DND-41 (cell line): ENCODE measurements around the gene NKX1-2.

Experiments used
- CTCF ChIP-seq: IDR thresholded peaks from 2 replicates; pipeline ENCODE4 v1.5.1; 2012; ENCODE audit warnings: borderline replicate concordance, low read length, moderate library complexity, mild to moderate bottlenecking; ENCODE audit not compliant: poor library complexity, severe bottlenecking; ENCODE audit errors: extremely low read depth
- EZH2 ChIP-seq: IDR thresholded peaks from 3 replicates; pipeline ENCODE4 v1.6.1; 2012; ENCODE audit warnings: borderline replicate concordance, low read depth, mild to moderate bottlenecking, moderate library complexity, low read length, inconsistent platforms; ENCODE audit not compliant: severe bottlenecking

GRCh38 chr10:124419635-124420034 is 30.2 kb downstream of the NKX1-2 start:
- TF ChIP-seq CTCF (no peak), EZH2 (no peak)
